Urinary bladder (tissue), 4 donors: Measurements from ENCODE around the gene AGPAT3. TPM values are rescaled to one million over a fixed set of nuclear protein-coding genes. Genes with fewer than 3 reads are reported as not detected.

Experiments used
- DNase-seq: peaks from one replicate; pipeline ENCODE4 v3.0.0-alpha.2; 2015; ENCODE audit errors: extremely low spot score
- H3K27ac ChIP-seq: one replicate; pipeline ENCODE4 v1.5.1; 2013; ENCODE audit warnings: low read depth, mild to moderate bottlenecking, moderate library complexity
- H3K36me3 ChIP-seq: one replicate; pipeline ENCODE4 v1.6.1; 2013; ENCODE audit warnings: mild to moderate bottlenecking, moderate library complexity; ENCODE audit not compliant: insufficient read depth
- H3K4me1 ChIP-seq: one replicate; pipeline ENCODE4 v1.6.1; 2013; ENCODE audit warnings: mild to moderate bottlenecking, moderate library complexity; ENCODE audit not compliant: insufficient read depth
- H3K4me3 ChIP-seq: one replicate; pipeline ENCODE4 v1.5.1; 2013; ENCODE audit warnings: low read depth, low read length
- WGBS: extraction: QIAGEN DNeasy Blood & Tissue Kit; methylation state at CpG from one replicate; pipeline ENCODE4 v1.1.7; 2013; 5-methylcytosine and 5-hydroxymethylcytosine counted together
- polyA plus RNA-seq: library from polyadenylated mRNA; stranded (reverse); fragments of 200-250 nt; gene quantifications from one replicate; pipeline ENCODE4 v1.2.3, GENCODE V29; 2013
- total RNA-seq: library from RNA; depleted of rRNA; stranded (reverse); fragments of >200 nt; gene quantifications from one replicate; pipeline ENCODE4 v1.2.3, GENCODE V29; 2014
- donor health status: healthy with polysubstance abuse.
- donor health status: healthy.

The AGPAT3 gene
- total and polyA plus RNA-seq, 2 donors: 19.5 to 25.1 TPM

DNA sequence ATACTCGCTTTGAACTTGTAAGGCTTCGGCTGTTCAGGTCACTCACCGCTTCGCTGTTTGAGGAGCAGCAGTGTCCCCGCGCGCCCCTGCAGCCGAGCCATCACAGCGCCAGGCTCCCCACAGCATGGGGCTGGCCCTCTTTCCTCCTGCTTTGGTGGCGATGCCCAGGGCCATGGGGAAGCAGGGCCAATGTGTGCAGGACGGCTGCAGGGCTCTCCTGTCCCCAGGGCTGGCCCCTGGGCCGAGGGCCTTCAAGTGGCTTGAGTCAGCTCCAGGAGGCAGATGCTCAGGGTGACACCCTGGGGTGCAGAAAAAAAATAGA lies 108.6 kb downstream of the AGPAT3 start:
- no peaks in the 10 kb centered on the region for H3K4me1 ChIP-seq
- no peaks in the 10 kb centered on the region for H3K36me3 ChIP-seq
- DNase-seq: no peak
- H3K27ac ChIP-seq: no peak overlapping the region
- no peak overlapping the region for H3K4me3 ChIP-seq
- WGBS: 86% methylated on average over 12 of the region's 12 CpGs

DNA sequence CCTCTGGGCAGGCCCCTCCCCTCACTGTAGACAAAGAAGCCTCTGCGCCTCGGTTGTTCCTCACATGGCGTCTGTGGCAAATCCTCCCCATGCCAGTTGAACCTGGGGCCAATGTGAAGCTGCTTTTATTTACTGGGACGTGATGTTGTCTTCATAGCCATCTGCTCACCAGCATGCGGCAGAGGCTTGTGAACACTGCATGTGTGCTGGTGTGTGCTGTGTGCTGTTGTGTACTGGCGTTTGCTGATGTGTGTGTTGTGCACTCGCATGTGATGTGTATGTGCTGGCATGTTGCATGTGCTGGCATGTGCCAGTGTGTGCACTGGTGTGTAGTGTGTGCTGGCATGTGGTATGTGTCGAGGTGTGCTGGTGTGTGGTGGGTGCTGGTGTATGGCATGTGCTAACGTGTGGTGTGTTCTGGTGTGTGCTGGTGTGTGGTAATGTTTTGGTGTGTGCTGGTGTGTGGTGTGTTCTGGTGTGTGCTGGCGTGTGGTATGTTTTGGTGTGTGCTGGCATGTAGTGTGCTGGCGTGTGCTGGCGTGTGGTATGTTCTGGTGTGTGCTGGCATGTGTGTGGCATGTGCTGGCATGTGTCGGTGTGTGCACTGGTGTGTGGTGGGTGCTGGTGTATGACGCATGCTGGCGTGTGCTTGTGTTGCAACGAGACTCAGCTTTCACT lies 109.9 kb downstream of the AGPAT3 start:
- Histone ChIP-seq H3K4me3 (no peak overlapping the region), H3K27ac (no peak overlapping the region)

DNA sequence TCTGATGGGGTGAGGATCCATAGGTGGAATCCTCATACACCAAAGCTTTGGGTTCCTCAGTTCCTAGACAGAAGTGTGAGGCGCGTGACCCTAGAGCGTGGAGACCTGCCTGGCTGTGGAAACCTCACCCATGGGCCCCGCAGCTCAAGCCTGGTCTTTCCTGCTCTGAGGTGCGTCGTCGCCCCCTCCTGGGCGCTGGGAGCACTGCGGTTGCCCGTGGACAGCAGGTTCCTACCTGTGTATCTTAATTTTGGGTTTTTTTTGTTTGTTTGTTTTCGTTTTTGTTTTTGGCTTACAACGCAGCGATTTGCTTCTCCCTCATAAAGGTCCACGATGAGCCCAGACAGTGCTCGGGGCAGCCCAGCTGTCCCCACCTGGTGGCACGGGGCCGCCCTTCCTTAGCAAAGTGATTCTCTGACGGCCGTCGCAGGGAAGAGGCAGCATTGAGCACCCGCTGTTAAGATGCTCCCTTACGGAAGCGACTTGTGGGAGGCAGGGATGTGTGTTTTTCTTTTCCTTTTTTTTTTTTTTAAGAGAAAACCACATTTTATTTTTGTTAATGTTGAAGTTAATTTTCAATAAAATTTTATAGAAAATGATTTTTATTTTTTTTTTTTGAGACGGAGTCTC lies 110.6 kb downstream of the AGPAT3 start:
- no peak overlapping the region for H3K4me3 ChIP-seq
- H3K36me3 ChIP-seq: no peaks in the 10 kb centered on the region
- 26% methylated on average over 24 of the region's 24 CpGs for WGBS
- no peak overlapping the region for H3K27ac ChIP-seq
- no peaks in the 10 kb centered on the region for H3K4me1 ChIP-seq
- no peak for DNase-seq

More for the DNA sequence above, 109.9 kb downstream of the AGPAT3 start:
- Histone ChIP-seq H3K36me3 (no peaks in the 10 kb centered on the region), H3K4me1 (no peaks in the 10 kb centered on the region)
- WGBS: 85% methylated on average over 16 of the region's 16 CpGs
- no peak for DNase-seq

DNA sequence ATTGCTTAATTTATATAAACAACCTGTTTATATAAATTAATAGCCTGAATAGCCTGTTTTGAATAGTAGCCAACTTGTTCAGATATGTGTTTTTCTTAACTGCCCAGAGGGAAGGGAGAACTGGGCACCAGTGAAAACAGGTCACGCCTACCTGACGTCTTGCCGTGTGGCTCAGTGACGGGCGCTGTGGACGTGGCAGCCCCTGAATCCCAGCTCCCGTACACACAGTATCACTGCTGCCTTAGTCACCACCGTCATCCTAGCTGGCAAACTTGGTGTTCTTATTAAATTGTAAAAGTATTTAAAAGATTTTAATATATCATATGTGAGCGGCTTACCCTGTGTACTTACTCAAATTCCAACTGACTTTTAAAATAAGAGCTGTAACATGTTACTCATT lies 111.6 kb downstream of the AGPAT3 start:
- DNase-seq: no peak
- H3K36me3 ChIP-seq: no peaks in the 10 kb centered on the region
- WGBS: 79% methylated on average over 9 of the region's 9 CpGs
- H3K4me1 ChIP-seq: no peaks in the 10 kb centered on the region
- no peak overlapping the region for H3K4me3 ChIP-seq
- H3K27ac ChIP-seq: no peak overlapping the region

DNA sequence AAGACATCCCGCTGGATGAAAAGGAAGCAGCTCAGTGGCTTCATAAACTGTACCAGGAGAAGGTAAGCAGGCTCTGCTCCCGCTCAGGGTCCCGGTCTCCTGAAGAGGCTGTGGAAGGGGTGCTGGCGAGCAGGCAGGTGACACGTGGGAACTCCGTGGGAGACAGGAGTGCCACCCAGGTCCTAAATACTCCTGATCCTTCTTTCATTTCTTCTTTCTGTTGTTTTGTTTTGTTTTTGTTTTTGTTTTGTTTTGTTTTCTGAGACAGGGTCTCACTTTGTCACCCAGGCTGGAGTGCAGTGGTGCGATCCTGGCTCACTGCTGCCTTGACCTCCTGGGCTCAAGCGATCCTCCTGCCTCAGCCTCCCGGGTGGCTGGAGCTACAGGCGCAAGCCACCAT lies 113.0 kb downstream of the AGPAT3 start:
- Histone ChIP-seq H3K4me3 (no peak overlapping the region), H3K27ac (no peak overlapping the region), H3K4me1 (no peaks in the 10 kb centered on the region), H3K36me3 (no peaks in the 10 kb centered on the region)
- DNase-seq: no peak
- 97% methylated on average over 10 of the region's 10 CpGs for WGBS

DNA sequence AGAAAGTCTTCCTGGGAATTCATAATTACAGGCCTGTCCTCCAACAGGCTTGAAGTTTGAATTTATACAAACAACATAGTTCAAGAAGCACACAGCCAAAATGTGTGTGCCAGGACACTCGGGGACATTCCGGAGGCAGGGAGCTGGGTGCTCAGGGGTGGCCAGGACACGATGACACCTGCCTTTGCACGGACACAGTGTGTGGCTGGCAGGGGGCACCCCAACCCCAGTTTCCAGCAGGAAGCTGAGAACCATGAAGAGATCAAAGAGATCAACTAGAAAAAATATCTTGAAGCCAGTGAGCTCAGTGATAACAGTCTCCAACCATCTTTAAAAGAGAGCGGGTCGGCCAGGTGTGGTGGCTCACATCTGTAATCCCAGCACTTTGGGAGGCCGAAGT lies 114.6 kb downstream of the AGPAT3 start:
- Histone ChIP-seq H3K36me3 (no peaks in the 10 kb centered on the region), H3K4me1 (no peaks in the 10 kb centered on the region), H3K27ac (no peak overlapping the region), H3K4me3 (no peak overlapping the region)
- DNase-seq: no peak
- WGBS: 81% methylated on average over 7 of the region's 7 CpGs

DNA sequence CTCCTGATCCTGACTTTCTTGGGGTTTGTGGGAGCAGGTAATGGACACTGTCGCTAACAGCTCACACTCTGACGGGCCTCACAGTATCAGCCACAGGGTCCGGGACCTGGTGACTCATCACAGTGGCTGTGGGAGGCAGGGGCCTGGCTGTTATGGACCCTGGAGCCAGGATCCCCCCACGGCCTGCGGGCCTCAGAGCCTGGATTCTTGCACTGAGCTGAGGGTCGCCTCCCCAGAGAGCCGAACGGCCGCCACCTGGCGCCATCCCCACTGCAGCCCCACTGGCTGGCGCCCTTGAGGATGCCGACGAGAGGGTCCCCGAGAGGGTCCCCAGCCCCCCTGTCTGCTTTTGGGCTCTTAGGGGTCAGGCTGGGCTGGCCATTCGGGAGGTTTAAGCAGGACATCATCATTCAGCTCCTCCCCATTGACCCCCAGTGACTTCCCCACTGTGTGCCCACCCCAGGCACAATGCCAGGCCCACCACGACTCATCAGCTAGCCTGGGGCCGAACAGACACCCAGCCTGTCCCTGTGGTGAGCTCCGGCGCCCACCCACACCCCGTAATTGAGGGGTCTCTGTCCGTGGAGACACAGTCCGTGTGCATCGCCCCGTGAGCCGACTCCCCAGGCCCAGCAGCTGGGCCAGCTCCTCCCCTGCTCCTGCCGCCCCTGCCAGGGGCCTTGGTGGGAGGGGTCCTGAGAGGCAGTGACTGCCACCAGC lies 116.3 kb downstream of the AGPAT3 start:
- Histone ChIP-seq H3K4me3 (no peak overlapping the region), H3K36me3 (no peaks in the 10 kb centered on the region)
- WGBS: 82% methylated on average over 26 of the region's 26 CpGs

DNA sequence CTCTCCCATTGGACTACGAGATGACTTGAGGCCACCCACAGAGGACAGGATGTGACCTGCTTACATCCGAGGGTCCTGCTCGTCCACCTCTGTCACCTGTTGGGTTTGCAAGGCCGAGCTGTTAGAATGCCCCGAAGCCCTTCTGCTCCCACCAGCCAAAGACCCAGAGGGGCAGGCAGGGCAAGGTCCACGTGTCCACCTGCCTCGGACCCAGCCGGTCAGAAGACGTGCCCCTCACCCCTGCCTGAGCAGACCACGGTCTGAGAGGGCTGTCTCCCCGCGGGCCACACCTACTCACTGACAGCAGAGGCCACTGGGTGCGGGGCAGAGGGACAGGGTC lies 116.8 kb downstream of the AGPAT3 start:
- no peak overlapping the region for H3K27ac ChIP-seq
- no peak for DNase-seq
- WGBS: 79% methylated on average over 13 of the region's 13 CpGs
- H3K36me3 ChIP-seq: no peaks in the 10 kb centered on the region
- H3K4me3 ChIP-seq: no peak overlapping the region
- H3K4me1 ChIP-seq: no peaks in the 10 kb centered on the region

More for the DNA sequence above, 116.3 kb downstream of the AGPAT3 start:
- no peak for DNase-seq
- H3K27ac ChIP-seq: no peak overlapping the region
- H3K4me1 ChIP-seq: no peaks in the 10 kb centered on the region

DNA sequence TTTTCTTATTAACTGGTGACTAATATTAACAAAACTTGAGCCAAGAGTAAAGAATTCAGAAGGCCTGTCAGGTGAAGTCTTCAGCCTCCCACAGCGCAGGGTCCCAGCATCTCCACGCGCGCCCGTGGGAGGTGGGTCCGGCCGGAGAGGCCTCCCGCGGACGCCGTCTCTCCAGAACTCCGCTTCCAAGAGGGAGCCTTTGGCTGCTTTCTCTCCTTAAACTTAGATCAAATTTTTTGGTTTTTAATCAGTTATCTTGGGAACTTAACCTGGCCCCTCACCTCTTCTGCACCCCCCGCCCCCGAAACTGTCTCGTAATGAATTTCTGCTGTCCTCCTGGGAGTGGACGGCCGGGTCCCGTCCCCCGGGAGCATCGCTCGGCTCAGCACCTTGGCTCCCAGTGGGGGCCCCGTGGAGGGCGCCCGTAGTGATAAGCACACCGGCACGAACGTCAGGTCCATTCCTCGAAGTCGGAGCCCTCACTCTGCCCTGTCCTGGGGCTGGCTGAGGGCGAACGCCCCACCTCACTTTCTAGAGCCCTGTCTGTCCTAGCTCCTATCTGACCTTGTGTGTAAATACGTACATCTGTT lies 117.6 kb downstream of the AGPAT3 start:
- Histone ChIP-seq H3K4me3 (no peak overlapping the region), H3K4me1 (no peaks in the 10 kb centered on the region), H3K36me3 (no peaks in the 10 kb centered on the region), H3K27ac (no peak overlapping the region)
- no peak for DNase-seq
- 92% methylated on average over 32 of the region's 32 CpGs for WGBS

DNA sequence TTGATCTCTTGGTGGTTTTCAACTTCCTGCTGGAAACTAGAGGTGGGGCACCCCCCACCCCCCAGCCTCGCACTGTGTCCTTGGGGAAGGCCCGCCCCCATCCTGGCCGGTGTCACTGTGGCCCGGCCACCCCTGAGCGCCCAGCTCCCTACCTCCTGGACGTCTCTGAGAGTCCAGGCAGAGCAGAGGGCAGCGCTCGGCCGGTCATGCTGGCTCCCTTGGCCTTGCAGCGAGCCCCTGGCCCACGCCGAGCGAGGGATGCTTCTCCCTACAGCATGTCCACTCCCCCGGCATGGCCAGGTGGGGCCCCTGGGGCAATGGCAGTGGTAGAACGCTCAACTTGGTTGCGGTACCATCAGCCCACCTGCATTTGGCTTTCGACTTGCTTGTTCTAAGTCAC lies 118.4 kb downstream of the AGPAT3 start:
- Histone ChIP-seq H3K27ac (no peak overlapping the region), H3K4me3 (no peak overlapping the region), H3K4me1 (no peaks in the 10 kb centered on the region), H3K36me3 (no peaks in the 10 kb centered on the region)
- 89% methylated on average over 17 of the region's 17 CpGs for WGBS
- DNase-seq: no peak

DNA sequence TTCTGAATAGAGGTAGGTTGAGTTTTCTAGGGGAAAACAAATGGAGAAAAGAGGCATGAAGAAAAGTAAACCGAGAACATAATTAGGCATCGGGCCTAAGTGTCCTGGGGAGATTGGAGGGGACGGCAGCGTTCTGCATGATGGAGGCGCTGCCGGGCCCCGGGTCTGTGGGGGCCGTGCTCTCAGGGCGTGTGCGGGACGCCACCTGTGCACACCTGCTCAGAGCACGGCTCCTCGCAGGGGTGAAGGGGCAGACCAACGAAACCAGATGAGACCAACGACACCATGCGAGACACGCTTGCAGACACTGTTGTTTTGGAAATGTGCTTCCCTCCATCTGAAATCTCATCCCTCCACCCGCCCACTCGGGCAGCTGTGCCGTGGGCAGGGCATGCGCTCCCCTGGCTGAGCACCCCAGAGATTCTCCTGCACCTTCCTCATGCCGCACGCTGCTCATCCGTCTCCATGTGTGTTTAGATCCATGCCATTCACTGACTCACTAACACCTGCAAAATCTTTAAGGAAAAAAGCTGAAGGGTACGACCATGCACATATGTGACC lies 118.9 kb downstream of the AGPAT3 start:
- 89% methylated on average over 25 of the region's 25 CpGs for WGBS
- H3K27ac ChIP-seq: no peak overlapping the region
- no peaks in the 10 kb centered on the region for H3K36me3 ChIP-seq

DNA sequence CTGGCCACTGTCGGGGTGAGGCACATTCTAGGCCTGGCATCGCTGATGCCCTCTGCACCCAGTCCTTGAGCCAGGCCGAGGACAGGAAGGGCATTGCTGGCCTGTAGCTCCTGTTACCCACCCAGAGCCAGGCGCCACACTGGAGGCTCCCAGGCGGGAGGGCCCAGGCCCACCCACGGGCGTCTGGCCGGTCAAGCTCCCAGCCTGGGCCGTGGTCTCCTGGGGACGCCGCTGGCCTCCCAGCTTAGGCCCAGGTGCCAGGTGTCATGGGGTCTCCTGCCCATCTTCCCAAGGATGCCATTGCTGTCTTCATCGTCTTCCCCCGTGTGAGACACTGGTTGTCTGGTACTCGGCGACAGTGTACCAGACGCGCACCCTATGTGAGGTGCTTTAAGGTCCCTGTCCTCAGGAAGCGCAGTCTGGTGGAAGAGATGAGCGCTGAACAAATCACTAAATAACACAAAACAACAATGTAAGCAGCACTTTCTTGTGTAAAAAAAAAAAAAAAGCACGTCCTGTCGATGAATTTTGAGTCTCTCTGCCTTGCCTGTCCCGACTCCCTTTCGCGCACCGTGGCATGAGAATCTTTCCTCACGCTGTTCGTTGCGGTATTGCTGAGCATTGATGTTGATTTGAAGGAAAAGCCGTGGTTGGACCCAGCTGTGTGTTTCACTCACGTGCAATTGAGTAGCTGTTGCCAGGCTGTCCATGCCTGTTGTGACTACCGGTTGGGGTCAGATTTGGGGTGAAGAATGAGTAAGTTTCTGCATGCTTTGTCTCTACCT lies 120.1 kb downstream of the AGPAT3 start:
- no peaks in the 10 kb centered on the region for H3K4me1 ChIP-seq
- WGBS: 88% methylated on average over 31 of the region's 31 CpGs

More for the DNA sequence above, 118.9 kb downstream of the AGPAT3 start:
- H3K4me3 ChIP-seq: no peak overlapping the region
- no peaks in the 10 kb centered on the region for H3K4me1 ChIP-seq
- DNase-seq: no peak

DNA sequence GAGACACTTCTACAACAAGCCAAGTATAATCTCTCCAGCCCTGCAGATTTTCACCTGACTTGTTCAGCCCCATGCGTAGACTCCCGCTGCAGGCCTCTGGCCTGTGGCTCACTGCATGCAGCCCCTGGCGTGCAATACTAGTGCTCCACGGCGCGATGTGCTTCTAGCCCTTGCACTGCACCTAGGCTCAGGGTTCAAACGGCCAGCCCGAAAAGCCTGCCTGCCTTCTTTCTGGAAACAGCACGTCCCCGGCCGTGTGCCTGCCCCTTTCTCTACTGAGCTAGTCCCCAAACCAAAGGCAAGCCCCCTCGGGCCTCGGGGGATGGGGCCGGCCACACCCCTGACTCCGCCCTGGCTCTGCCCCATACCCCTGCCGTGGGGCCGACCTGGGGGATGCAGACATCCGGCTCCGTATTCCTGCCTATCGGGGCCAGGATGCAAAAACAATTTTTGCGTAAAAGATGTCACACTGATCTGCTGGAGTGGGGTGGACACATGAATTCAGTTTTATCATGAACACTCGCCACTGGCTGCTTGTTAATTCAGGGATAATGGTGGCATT lies 120.7 kb downstream of the AGPAT3 start:
- 19% methylated on average over 22 of the region's 22 CpGs for WGBS
- no peaks in the 10 kb centered on the region for H3K4me1 ChIP-seq

More for the DNA sequence above, 120.1 kb downstream of the AGPAT3 start:
- no peaks in the 10 kb centered on the region for H3K36me3 ChIP-seq
- H3K4me3 ChIP-seq: no peak overlapping the region
- DNase-seq: no peak
- no peak overlapping the region for H3K27ac ChIP-seq

More for the DNA sequence above, 120.7 kb downstream of the AGPAT3 start:
- H3K27ac ChIP-seq: no peak overlapping the region
- H3K36me3 ChIP-seq: no peaks in the 10 kb centered on the region
- no peak for DNase-seq
- H3K4me3 ChIP-seq: no peak overlapping the region
